ENCODE measurements around the gene PNRC2.

DNA sequence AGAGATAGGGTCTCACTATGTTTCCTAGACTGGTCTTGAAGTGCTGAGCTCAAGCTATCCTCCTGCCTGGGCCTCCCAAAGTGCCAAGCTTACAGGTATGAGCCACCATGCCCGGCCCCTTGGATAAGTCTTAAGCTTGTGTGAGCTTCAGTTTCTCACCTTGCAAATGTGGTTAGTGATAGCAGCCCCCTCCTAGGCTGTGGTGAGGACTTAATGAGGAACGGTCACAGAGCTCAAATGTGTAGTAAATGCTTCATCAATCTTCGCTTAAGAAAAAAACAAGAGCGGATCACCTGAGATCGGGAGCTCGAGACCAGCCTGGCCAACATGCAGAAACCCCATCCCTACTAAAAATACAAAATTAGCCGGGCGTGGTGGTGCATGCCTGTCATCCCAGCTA lies 49.5 kb upstream of the PNRC2 start:
- no peak for TF ChIP-seq ZBTB43 (CRISPR knock-in tag; conservative IDR thresholded peaks at IDR 0.05)
- no peak for TF ChIP-seq RAD21 (CRISPR knock-in tag; IDR thresholded peaks at IDR 0.05)
- TF ChIP-seq SIN3A (IDR thresholded peaks at IDR 0.05; ENCODE audit: borderline replicate concordance, low read depth, low read length): no peak
- no peak for TF ChIP-seq ZNF501 (CRISPR knock-in tag; IDR thresholded peaks at IDR 0.05)
